HepG2 (cell line): ENCODE measurements around the gene ARAP1. TPM values are rescaled to one million over a fixed set of nuclear protein-coding genes. Genes with fewer than 3 reads are reported as not detected.
A peak's percentile ranks its signal among the peaks of the same experiment; 100 is the strongest.

ENCODE experiments used
- ARID2 ChIP-seq: sonication (generic); formaldehyde crosslinking; IDR thresholded peaks from 2 replicates; pipeline ENCODE4 v1.8.1; 2022; ENCODE audit warnings: mild to moderate bottlenecking, missing genetic modification reagents, borderline replicate concordance
- ATF1 ChIP-seq: IDR thresholded peaks from 2 replicates; pipeline ENCODE4 v1.6.1; 2016; ENCODE audit warnings: mild to moderate bottlenecking, control low read depth
- NFATC3 ChIP-seq: sonication (generic); formaldehyde crosslinking; IDR thresholded peaks from 2 replicates; pipeline ENCODE4 v1.5.1; 2020; ENCODE audit warnings: mild to moderate bottlenecking, missing genetic modification reagents
- TBX3 ChIP-seq: fragments of 450-650 bp; IDR thresholded peaks from 2 replicates; pipeline ENCODE4 v1.6.1; 2017; ENCODE audit warnings: antibody characterized with exemption, mild to moderate bottlenecking, inconsistent platforms, borderline replicate concordance
- ZNF605 ChIP-seq: sonication (generic); formaldehyde crosslinking; IDR thresholded peaks from 2 replicates; pipeline ENCODE4 v1.8.0; 2022; ENCODE audit warnings: mild to moderate bottlenecking, missing genetic modification reagents
- ZSCAN31 ChIP-seq: sonication (generic); formaldehyde crosslinking; IDR thresholded peaks from 2 replicates; pipeline ENCODE4 v1.5.0; 2020; ENCODE audit warnings: low read depth, mild to moderate bottlenecking, missing genetic modification reagents
- polyA plus RNA-seq, 8 experiments: library from polyadenylated mRNA; depleted of rRNA in 3 of 8; stranded (reverse) in 7 of 8; unstranded in 1 of 8; fragments of >200 nt; fragmentation: Illumina TruSeq in 4 of 8; extraction: Trizol in 4 of 8; gene quantifications; 2 replicates each; pipeline versions ENCODE4 v1.2.1 to v1.2.3, GENCODE V29; 2011 to 2016; ENCODE audit warnings: low read depth in 4 of 8, missing spikeins in 1 of 8, mixed read lengths in 1 of 8; ENCODE audit not compliant: insufficient read depth in 1 of 8
- total RNA-seq, 5 experiments: library from RNA; depleted of rRNA; stranded (reverse); fragments of >200 nt; fragmentation: Illumina TruSeq; extraction: Trizol; gene quantifications; 2 replicates each; pipeline ENCODE4 v1.2.3, GENCODE V29; 2016; ENCODE audit warnings: low read depth in 1 of 5
- TF ChIP-seq, protein P1 (sequence below): sonication (generic); formaldehyde crosslinking; IDR thresholded peaks from 2 replicates; pipeline ENCODE4 v1.4.0; 2020; ENCODE audit warnings: missing genetic modification reagents
- TF ChIP-seq, protein P2 (sequence below): sonication (generic); formaldehyde crosslinking; IDR thresholded peaks from 2 replicates; pipeline ENCODE4 v1.8.0; 2023; ENCODE audit warnings: mild to moderate bottlenecking, missing genetic modification reagents
- TF ChIP-seq, protein P3 (sequence below): IDR thresholded peaks from 2 replicates; pipeline ENCODE4 v1.6.1; 2018; ENCODE audit warnings: missing genetic modification reagents
- TF ChIP-seq, protein P4 (sequence below): sonication (generic); formaldehyde crosslinking; IDR thresholded peaks from 2 replicates; pipeline ENCODE4 v1.4.0; 2020; ENCODE audit warnings: missing genetic modification reagents, borderline replicate concordance

ARAP1 gene
- total and polyA plus RNA-seq, 2 of the 13 experiments (the other 11 are each of a cell fraction or from before 2014, with no cell fraction given), result 43.2 to 55.5 TPM

DNA sequence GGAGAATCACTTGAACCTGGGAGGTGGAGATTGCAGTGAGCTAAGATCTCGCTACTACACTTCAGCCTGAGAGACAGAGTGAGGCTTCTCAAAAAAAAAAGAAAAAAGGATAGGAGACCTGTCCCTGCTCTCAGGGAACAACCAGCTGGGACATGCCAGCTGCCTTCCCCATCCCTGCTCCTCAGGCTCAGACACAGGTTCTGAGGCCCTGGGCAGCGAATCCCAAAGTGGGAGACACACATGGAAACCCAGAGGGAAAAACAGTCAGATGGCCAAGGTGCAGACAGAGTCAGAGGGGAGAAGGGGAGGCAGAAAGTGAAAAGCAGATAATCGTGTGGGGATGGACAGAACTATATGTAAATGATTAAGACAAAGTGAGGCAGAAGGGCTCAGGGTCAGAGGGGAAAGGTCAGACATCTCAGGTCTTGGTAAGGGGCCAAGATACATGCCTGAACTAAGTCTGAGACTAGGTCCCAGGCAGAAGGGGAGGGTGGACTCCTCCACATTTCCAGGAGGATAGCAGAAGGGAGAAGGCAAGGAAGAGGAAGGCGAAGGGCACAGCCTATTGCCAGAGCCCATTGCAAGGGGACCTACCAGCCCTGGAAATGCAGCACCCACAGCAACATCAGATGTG, 27.4 kb upstream of the ARAP1 start (continued):
- TF ChIP-seq, protein P1, sequence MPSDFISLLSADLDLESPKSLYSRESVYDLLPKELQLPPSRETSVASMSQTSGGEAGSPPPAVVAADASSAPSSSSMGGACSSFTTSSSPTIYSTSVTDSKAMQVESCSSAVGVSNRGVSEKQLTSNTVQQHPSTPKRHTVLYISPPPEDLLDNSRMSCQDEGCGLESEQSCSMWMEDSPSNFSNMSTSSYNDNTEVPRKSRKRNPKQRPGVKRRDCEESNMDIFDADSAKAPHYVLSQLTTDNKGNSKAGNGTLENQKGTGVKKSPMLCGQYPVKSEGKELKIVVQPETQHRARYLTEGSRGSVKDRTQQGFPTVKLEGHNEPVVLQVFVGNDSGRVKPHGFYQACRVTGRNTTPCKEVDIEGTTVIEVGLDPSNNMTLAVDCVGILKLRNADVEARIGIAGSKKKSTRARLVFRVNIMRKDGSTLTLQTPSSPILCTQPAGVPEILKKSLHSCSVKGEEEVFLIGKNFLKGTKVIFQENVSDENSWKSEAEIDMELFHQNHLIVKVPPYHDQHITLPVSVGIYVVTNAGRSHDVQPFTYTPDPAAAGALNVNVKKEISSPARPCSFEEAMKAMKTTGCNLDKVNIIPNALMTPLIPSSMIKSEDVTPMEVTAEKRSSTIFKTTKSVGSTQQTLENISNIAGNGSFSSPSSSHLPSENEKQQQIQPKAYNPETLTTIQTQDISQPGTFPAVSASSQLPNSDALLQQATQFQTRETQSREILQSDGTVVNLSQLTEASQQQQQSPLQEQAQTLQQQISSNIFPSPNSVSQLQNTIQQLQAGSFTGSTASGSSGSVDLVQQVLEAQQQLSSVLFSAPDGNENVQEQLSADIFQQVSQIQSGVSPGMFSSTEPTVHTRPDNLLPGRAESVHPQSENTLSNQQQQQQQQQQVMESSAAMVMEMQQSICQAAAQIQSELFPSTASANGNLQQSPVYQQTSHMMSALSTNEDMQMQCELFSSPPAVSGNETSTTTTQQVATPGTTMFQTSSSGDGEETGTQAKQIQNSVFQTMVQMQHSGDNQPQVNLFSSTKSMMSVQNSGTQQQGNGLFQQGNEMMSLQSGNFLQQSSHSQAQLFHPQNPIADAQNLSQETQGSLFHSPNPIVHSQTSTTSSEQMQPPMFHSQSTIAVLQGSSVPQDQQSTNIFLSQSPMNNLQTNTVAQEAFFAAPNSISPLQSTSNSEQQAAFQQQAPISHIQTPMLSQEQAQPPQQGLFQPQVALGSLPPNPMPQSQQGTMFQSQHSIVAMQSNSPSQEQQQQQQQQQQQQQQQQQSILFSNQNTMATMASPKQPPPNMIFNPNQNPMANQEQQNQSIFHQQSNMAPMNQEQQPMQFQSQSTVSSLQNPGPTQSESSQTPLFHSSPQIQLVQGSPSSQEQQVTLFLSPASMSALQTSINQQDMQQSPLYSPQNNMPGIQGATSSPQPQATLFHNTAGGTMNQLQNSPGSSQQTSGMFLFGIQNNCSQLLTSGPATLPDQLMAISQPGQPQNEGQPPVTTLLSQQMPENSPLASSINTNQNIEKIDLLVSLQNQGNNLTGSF, result no peak
- TF ChIP-seq ZSCAN31 (CRISPR knock-in tag), result 0 out of 2 replicates have a peak, but pooled peaks have one; percentile 26
- no peak for TF ChIP-seq TBX3
- TF ChIP-seq ARID2 (CRISPR knock-in tag), result peak; percentile 26; the same call in 1 of the 2 replicates
- no peak for TF ChIP-seq ZNF605 (CRISPR knock-in tag)
- no peak for TF ChIP-seq NFATC3 (CRISPR knock-in tag)
- TF ChIP-seq, protein P2, sequence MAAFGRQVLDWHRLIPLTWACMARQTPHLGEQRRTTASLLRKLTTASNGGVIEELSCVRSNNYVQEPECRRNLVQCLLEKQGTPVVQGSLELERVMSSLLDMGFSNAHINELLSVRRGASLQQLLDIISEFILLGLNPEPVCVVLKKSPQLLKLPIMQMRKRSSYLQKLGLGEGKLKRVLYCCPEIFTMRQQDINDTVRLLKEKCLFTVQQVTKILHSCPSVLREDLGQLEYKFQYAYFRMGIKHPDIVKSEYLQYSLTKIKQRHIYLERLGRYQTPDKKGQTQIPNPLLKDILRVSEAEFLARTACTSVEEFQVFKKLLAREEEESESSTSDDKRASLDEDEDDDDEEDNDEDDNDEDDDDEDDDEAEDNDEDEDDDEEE (CRISPR knock-in tag), result no peak
- no peak for TF ChIP-seq ATF1 (CRISPR knock-in tag)
- TF ChIP-seq, protein P3, sequence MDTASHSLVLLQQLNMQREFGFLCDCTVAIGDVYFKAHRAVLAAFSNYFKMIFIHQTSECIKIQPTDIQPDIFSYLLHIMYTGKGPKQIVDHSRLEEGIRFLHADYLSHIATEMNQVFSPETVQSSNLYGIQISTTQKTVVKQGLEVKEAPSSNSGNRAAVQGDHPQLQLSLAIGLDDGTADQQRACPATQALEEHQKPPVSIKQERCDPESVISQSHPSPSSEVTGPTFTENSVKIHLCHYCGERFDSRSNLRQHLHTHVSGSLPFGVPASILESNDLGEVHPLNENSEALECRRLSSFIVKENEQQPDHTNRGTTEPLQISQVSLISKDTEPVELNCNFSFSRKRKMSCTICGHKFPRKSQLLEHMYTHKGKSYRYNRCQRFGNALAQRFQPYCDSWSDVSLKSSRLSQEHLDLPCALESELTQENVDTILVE (CRISPR knock-in tag), result no peak
- TF ChIP-seq, protein P4, sequence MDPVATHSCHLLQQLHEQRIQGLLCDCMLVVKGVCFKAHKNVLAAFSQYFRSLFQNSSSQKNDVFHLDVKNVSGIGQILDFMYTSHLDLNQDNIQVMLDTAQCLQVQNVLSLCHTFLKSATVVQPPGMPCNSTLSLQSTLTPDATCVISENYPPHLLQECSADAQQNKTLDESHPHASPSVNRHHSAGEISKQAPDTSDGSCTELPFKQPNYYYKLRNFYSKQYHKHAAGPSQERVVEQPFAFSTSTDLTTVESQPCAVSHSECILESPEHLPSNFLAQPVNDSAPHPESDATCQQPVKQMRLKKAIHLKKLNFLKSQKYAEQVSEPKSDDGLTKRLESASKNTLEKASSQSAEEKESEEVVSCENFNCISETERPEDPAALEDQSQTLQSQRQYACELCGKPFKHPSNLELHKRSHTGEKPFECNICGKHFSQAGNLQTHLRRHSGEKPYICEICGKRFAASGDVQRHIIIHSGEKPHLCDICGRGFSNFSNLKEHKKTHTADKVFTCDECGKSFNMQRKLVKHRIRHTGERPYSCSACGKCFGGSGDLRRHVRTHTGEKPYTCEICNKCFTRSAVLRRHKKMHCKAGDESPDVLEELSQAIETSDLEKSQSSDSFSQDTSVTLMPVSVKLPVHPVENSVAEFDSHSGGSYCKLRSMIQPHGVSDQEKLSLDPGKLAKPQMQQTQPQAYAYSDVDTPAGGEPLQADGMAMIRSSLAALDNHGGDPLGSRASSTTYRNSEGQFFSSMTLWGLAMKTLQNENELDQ (CRISPR knock-in tag), result no peak
